ENCODE results near the gene SRPX2.

The SRPX2 gene
- total RNA-seq, result 0 reads per million in 4 donors

- DNase-seq, result no peak
These were observed at the start of gene SRPX2 for GRCh38 chrX:100643956-100644860. SRPX2 (plus strand) TSS chrX:100644199; CDS start chrX:100646323, 2,124 bp downstream.

- DNase-seq, result no peak
These were observed 47.4 kb upstream of the SRPX2 start for GRCh38 chrX:100596601-100597000.

GRCh38 chrX:100599456-100599855 is 44.5 kb upstream of the SRPX2 start:
- no peak for DNase-seq

- DNase-seq, result no peak
These were observed 43.7 kb upstream of the SRPX2 start for GRCh38 chrX:100600340-100600739.

- no peak for DNase-seq
These were observed 43.2 kb upstream of the SRPX2 start for GRCh38 chrX:100600758-100601157.

- DNase-seq, result no peak
These were observed 37.2 kb upstream of the SRPX2 start for GRCh38 chrX:100606753-100607152.

GRCh38 chrX:100609591-100609990 is 34.4 kb upstream of the SRPX2 start:
- DNase-seq, result no peak

- DNase-seq, result no peak
These were observed 32.0 kb upstream of the SRPX2 start for GRCh38 chrX:100611951-100612350.

GRCh38 chrX:100615005-100615404 is 29.0 kb upstream of the SRPX2 start:
- DNase-seq, result peak in 1 of 5 donors; percentile 10

GRCh38 chrX:100623001-100623400 is 21.0 kb upstream of the SRPX2 start:
- DNase-seq, result no peak

- DNase-seq, result peak in 1 of 5 donors; percentile 51
These were observed 18.0 kb upstream of the SRPX2 start for GRCh38 chrX:100625985-100626491.

- no peak for DNase-seq
These were observed 9.0 kb upstream of the SRPX2 start for GRCh38 chrX:100635040-100635439.

GRCh38 chrX:100635989-100636320 is 8.0 kb upstream of the SRPX2 start:
- DNase-seq, result no peak

GRCh38 chrX:100636321-100636991 is 7.5 kb upstream of the SRPX2 start, which contains the start of gene TSPAN6:
TSPAN6 (minus strand) TSS chrX:100636806; CDS start chrX:100636694, 112 bp downstream.
- DNase-seq, result peak; percentile 26 to 66 (median 52)

- no peak for DNase-seq
These were observed 1.7 kb upstream of the SRPX2 start for GRCh38 chrX:100642290-100642689.

- DNase-seq, result no peak
These were observed 787 bp upstream of the SRPX2 start for GRCh38 chrX:100643212-100643611.

- no peak for DNase-seq
These were observed 1.1 kb downstream of the SRPX2 start for GRCh38 chrX:100645106-100645505.

- no peak for DNase-seq
These were observed 3.1 kb downstream of the SRPX2 start for GRCh38 chrX:100647095-100647494.

GRCh38 chrX:100647739-100648138 is 3.7 kb downstream of the SRPX2 start:
- no peak for DNase-seq

GRCh38 chrX:100648458-100649417 is 4.7 kb downstream of the SRPX2 start:
- no peak for DNase-seq

GRCh38 chrX:100649550-100650356 is 5.8 kb downstream of the SRPX2 start:
- no peak for DNase-seq

GRCh38 chrX:100650841-100651240 is 6.8 kb downstream of the SRPX2 start:
- DNase-seq, result no peak
